Measurements from ENCODE around the gene ZNF8. TPM values are rescaled to one million over a fixed set of nuclear protein-coding genes. Genes with fewer than 3 reads are reported as not detected.

The ZNF8 gene
- total RNA-seq, 1 experiment from 2014 or later: 8.4 TPM

DNA sequence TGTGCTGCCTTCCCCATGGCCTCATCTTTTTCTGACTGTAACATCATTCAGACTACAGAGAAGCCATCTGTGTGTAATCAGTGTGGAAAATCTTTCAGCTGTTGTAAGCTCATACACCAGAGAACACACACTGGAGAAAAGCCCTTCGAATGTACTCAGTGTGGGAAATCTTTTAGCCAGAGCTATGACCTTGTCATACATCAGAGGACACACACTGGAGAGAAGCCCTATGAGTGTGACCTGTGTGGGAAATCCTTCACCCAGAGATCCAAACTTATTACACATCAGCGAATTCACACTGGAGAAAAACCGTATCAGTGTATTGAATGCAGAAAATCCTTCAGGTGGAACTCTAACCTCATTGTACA, 17.2 kb upstream of the ZNF8 start:
- Histone ChIP-seq H3K36me3 (ENCODE audit: control insufficient read depth, insufficient read depth, low read length) (peaks cover 21% of the 10 kb centered on the region), H3K27me3 (replicated peaks; ENCODE audit: control insufficient read depth, insufficient read depth, low read length) (no peaks in the 10 kb centered on the region), H3K4me3 (ENCODE audit: low read depth, low read length) (no peak overlapping the region), H3K9me3 (peaks cover 93% of the 10 kb centered on the region), H3K4me1 (no peaks in the 10 kb centered on the region)
- DNase-seq: no peak
- TF ChIP-seq, protein P1, sequence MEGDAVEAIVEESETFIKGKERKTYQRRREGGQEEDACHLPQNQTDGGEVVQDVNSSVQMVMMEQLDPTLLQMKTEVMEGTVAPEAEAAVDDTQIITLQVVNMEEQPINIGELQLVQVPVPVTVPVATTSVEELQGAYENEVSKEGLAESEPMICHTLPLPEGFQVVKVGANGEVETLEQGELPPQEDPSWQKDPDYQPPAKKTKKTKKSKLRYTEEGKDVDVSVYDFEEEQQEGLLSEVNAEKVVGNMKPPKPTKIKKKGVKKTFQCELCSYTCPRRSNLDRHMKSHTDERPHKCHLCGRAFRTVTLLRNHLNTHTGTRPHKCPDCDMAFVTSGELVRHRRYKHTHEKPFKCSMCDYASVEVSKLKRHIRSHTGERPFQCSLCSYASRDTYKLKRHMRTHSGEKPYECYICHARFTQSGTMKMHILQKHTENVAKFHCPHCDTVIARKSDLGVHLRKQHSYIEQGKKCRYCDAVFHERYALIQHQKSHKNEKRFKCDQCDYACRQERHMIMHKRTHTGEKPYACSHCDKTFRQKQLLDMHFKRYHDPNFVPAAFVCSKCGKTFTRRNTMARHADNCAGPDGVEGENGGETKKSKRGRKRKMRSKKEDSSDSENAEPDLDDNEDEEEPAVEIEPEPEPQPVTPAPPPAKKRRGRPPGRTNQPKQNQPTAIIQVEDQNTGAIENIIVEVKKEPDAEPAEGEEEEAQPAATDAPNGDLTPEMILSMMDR (IDR thresholded peaks at IDR 0.05; ENCODE audit: insufficient read depth in 1 of 2, low read depth in 1 of 2, low read length in 1 of 2, severe bottlenecking in 1 of 2, unreplicated experiment in 1 of 2): no peak
- BruUV-seq (replicated peaks): no TSS peak
- H3K36me3 Mint-ChIP-seq (ENCODE audit: insufficient read depth, unreplicated experiment): peaks cover 100% of the 10 kb centered on the region
- H3K9me3 Mint-ChIP-seq (ENCODE audit: unreplicated experiment): peaks cover 40% of the 10 kb centered on the region
- no peak overlapping the region for H3K4me3 Mint-ChIP-seq (ENCODE audit: unreplicated experiment)
- ChIA-PET CTCF (no interaction called here), POLR2A (no interaction called here)
- H3K27me3 Mint-ChIP-seq (ENCODE audit: insufficient read depth, unreplicated experiment): no peaks in the 10 kb centered on the region
- no peak overlapping the region for H3K27ac Mint-ChIP-seq (ENCODE audit: unreplicated experiment)
- intact Hi-C loops (cut with micrococcal nuclease; ENCODE audit: unreplicated experiment): no loop called here
- no peaks in the 10 kb centered on the region for H3K4me1 Mint-ChIP-seq (ENCODE audit: low read depth, unreplicated experiment)

GRCh38 chr19:58261968-58262921, 16.5 kb upstream of the ZNF8 start:
- H3K27ac Mint-ChIP-seq (ENCODE audit: unreplicated experiment): no peak overlapping the region
- ChIA-PET CTCF (no interaction called here), POLR2A (no interaction called here)
- no peak overlapping the region for H3K4me3 ChIP-seq (ENCODE audit: low read depth, low read length)
- no peaks in the 10 kb centered on the region for H3K27me3 ChIP-seq (replicated peaks; ENCODE audit: control insufficient read depth, insufficient read depth, low read length)
- peaks cover 37% of the 10 kb centered on the region for H3K9me3 Mint-ChIP-seq (ENCODE audit: unreplicated experiment)
- H3K4me3 Mint-ChIP-seq (ENCODE audit: unreplicated experiment): peak overlapping the region; percentile 11
- DNase-seq: no peak
- TF ChIP-seq, protein P1 (IDR thresholded peaks at IDR 0.05; ENCODE audit: insufficient read depth in 1 of 2, low read depth in 1 of 2, low read length in 1 of 2, severe bottlenecking in 1 of 2, unreplicated experiment in 1 of 2): no peak
- peaks cover 98% of the 10 kb centered on the region for H3K36me3 Mint-ChIP-seq (ENCODE audit: insufficient read depth, unreplicated experiment)
- intact Hi-C loops (cut with micrococcal nuclease; ENCODE audit: unreplicated experiment): no loop called here
- H3K36me3 ChIP-seq (ENCODE audit: control insufficient read depth, insufficient read depth, low read length): peaks cover 19% of the 10 kb centered on the region
- no peaks in the 10 kb centered on the region for H3K27me3 Mint-ChIP-seq (ENCODE audit: insufficient read depth, unreplicated experiment)
- H3K4me1 Mint-ChIP-seq (ENCODE audit: low read depth, unreplicated experiment): no peaks in the 10 kb centered on the region
- peaks cover 94% of the 10 kb centered on the region for H3K9me3 ChIP-seq
- TSS peak; percentile 25 for BruUV-seq (replicated peaks)
- H3K4me1 ChIP-seq: no peaks in the 10 kb centered on the region

DNA sequence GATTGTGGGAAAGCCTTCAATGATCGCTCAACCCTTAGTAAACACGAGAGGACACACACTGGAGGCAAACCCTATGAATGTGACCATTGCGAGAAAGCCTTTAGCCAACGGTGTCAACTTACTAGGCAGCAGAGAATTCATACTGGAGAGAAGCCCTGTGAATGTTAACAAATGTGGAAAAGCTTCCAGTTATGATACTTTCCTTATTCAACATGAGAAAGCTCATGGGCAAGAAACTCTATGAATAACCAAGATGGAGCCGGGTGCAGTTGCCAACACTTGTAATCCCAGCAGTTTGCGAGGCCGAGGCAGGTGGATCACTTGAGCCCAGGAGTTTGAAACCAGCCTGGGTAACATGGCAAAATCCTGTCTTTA, 15.8 kb upstream of the ZNF8 start:
- no peak for DNase-seq
- Mint-ChIP-seq H3K4me1 (ENCODE audit: low read depth, unreplicated experiment) (no peaks in the 10 kb centered on the region), H3K27ac (ENCODE audit: unreplicated experiment) (no peak overlapping the region), H3K36me3 (ENCODE audit: insufficient read depth, unreplicated experiment) (peaks cover 91% of the 10 kb centered on the region), H3K27me3 (ENCODE audit: insufficient read depth, unreplicated experiment) (no peaks in the 10 kb centered on the region), H3K4me3 (ENCODE audit: unreplicated experiment) (no peak overlapping the region), H3K9me3 (ENCODE audit: unreplicated experiment) (peaks cover 30% of the 10 kb centered on the region)
- peaks cover 16% of the 10 kb centered on the region for H3K36me3 ChIP-seq (ENCODE audit: control insufficient read depth, insufficient read depth, low read length)
- H3K9me3 ChIP-seq: peaks cover 88% of the 10 kb centered on the region
- ChIA-PET POLR2A (no interaction called here), CTCF (no interaction called here)
- no peaks in the 10 kb centered on the region for H3K4me1 ChIP-seq
- intact Hi-C loops (cut with micrococcal nuclease; ENCODE audit: unreplicated experiment): no loop called here
- BruUV-seq (replicated peaks): no TSS peak
- TF ChIP-seq, protein P1 (IDR thresholded peaks at IDR 0.05; ENCODE audit: insufficient read depth in 1 of 2, low read depth in 1 of 2, low read length in 1 of 2, severe bottlenecking in 1 of 2, unreplicated experiment in 1 of 2): no peak
- no peak overlapping the region for H3K4me3 ChIP-seq (ENCODE audit: low read depth, low read length)
- no peaks in the 10 kb centered on the region for H3K27me3 ChIP-seq (replicated peaks; ENCODE audit: control insufficient read depth, insufficient read depth, low read length)
